MCF 10A (cell line): ENCODE measurements around the gene MEX3A. TPM values are rescaled to one million over a fixed set of nuclear protein-coding genes. Genes with fewer than 3 reads are reported as not detected.

ENCODE experiments used
- BruUV-seq: library from RNA; stranded (reverse); fragments of 400-500 nt; replicated peaks from 2 replicates; lab custom pipeline; 2021; lab: Mats Ljungman, UMichigan
- CTCF ChIA-PET: fragments of 300-600 bp; sonication (Branson Sonifier 250); formaldehyde crosslinking; extraction: SDS; loops from one replicate; lab custom pipeline; 2021; ENCODE audit warnings: antibody characterized with exemption, inconsistent platforms; lab: Yijun Ruan, JAX
- POLR2A ChIA-PET: fragments of 300-600, 350-650 bp; sonication (Branson Sonifier 250); formaldehyde crosslinking; extraction: SDS; loops from one replicate; lab custom pipeline; 2020; ENCODE audit warnings: antibody characterized with exemption, inconsistent platforms; lab: Yijun Ruan, JAX
- DNase-seq: peaks from one replicate; pipeline ENCODE4 v3.0.0-alpha.2; 2018; ENCODE audit not compliant: unreplicated experiment
- H3K27ac Mint-ChIP-seq: one replicate; pipeline ENCODE4 v1.8.0; 2022; ENCODE audit warnings: mild to moderate bottlenecking, low read depth, mixed read lengths; ENCODE audit not compliant: unreplicated experiment
- H3K27me3 Mint-ChIP-seq: one replicate; pipeline ENCODE4 v1.8.0; 2022; ENCODE audit warnings: mixed read lengths; ENCODE audit not compliant: insufficient read depth, unreplicated experiment
- H3K36me3 Mint-ChIP-seq: one replicate; pipeline ENCODE4 v1.8.0; 2022; ENCODE audit warnings: mild to moderate bottlenecking, moderate library complexity, mixed read lengths; ENCODE audit not compliant: insufficient read depth, unreplicated experiment
- H3K4me1 Mint-ChIP-seq: one replicate; pipeline ENCODE4 v1.8.0; 2022; ENCODE audit warnings: mixed read lengths; ENCODE audit not compliant: insufficient read depth, unreplicated experiment
- H3K4me3 Mint-ChIP-seq: one replicate; pipeline ENCODE4 v1.8.0; 2022; ENCODE audit warnings: mild to moderate bottlenecking, moderate library complexity, mixed read lengths; ENCODE audit not compliant: unreplicated experiment
- H3K9me3 Mint-ChIP-seq: one replicate; pipeline ENCODE4 v1.8.0; 2022; ENCODE audit warnings: mixed read lengths; ENCODE audit not compliant: unreplicated experiment
- intact Hi-C: fragments of 100-400 bp; cut with micrococcal nuclease; formaldehyde crosslinking; loops from 2 replicates; pipeline ENCODE4 v1.14.1; 2022
- total RNA-seq: library from RNA; stranded (reverse); gene quantifications from 2 replicates; pipeline ENCODE4 v1.2.3, GENCODE V29; 2022
- TF ChIP-seq, protein P1 (sequence below): fragments of 200-600 bp; IDR thresholded peaks from one replicate; pipeline ENCODE4 v1.8.0; 2022; ENCODE audit warnings: antibody characterized with exemption, mild to moderate bottlenecking; ENCODE audit not compliant: unreplicated experiment

The MEX3A gene
- total RNA-seq, 1 experiment from 2014 or later, result 0.91 TPM

DNA sequence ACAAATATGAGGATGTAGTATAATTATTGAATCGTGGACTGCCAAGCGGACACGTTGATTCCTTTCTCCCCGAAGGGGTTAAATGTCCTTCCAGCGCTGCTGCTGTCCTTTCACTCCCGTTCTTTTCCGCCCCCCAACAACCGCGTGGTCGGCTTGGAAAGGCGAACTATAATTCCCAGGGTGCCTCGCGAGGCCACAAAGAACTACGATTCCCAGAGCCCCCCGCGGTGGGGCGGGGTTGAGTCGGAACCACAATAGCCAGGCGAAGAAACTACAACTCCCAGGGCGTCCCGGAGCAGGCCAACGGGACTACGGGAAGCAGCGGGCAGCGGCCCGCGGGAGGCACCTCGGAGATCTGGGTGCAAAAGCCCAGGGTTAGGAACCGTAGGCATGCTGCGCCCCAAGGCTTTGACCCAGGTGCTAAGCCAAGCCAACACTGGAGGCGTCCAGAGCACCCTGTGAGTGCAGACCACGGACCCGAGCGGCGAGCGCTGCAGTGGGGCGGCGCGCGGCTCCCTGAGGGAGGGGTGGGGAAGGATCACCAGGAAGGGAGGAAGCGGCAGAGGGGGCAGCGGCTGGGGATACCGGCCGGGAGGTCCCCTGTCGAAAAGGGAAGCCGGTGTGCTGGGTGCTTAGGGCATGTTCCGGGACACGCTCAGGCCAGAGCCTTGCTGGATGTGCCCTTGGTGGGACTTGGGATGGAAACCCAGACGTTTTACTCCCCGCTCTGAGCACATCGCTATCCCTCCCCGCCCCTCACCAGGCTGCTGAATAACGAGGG lies 27.6 kb downstream of the MEX3A start, which contains the start of gene LAMTOR2:
Gene LAMTOR2 (plus strand): TSS at position 283 of the 781 bp plus-strand sequence. CDS start 108 bp downstream, at position 391.
- peak within 1 kb of the TSS; percentile 95 for H3K27ac Mint-ChIP-seq
- H3K27me3 Mint-ChIP-seq, result no peaks in the 10 kb centered on the region
- no peaks in the 10 kb centered on the region for H3K9me3 Mint-ChIP-seq
- ChIA-PET POLR2A (interaction anchor here (0.7 to 2.8 kb wide), 18 partner anchors 12 to 317 kb away, joined by 3 to 10 read pairs (median 3); partner anchors contain the start of genes ARHGEF2, KHDC4, MEX3A and SLC25A44), CTCF (interaction anchor here (0.9 to 3.3 kb wide), 4 partner anchors 13 to 92 kb away, joined by 3 to 11 read pairs (median 3); no protein-coding TSS in a partner anchor)
- peaks cover 30% of the 10 kb centered on the region for H3K36me3 Mint-ChIP-seq
- no TSS peak for BruUV-seq
- TF ChIP-seq, protein P1, sequence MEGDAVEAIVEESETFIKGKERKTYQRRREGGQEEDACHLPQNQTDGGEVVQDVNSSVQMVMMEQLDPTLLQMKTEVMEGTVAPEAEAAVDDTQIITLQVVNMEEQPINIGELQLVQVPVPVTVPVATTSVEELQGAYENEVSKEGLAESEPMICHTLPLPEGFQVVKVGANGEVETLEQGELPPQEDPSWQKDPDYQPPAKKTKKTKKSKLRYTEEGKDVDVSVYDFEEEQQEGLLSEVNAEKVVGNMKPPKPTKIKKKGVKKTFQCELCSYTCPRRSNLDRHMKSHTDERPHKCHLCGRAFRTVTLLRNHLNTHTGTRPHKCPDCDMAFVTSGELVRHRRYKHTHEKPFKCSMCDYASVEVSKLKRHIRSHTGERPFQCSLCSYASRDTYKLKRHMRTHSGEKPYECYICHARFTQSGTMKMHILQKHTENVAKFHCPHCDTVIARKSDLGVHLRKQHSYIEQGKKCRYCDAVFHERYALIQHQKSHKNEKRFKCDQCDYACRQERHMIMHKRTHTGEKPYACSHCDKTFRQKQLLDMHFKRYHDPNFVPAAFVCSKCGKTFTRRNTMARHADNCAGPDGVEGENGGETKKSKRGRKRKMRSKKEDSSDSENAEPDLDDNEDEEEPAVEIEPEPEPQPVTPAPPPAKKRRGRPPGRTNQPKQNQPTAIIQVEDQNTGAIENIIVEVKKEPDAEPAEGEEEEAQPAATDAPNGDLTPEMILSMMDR, result no peak
- H3K4me1 Mint-ChIP-seq, result peaks cover 33% of the 10 kb centered on the region
- H3K4me3 Mint-ChIP-seq, result peak within 1 kb of the TSS; percentile 99
- DNase-seq, result peak; percentile 100
- intact Hi-C loops, result loop anchor here (2.0 to 10.0 kb wide), 4 partner anchors 34 to 400 kb away; partner anchors contain the start of gene SSR2

DNA sequence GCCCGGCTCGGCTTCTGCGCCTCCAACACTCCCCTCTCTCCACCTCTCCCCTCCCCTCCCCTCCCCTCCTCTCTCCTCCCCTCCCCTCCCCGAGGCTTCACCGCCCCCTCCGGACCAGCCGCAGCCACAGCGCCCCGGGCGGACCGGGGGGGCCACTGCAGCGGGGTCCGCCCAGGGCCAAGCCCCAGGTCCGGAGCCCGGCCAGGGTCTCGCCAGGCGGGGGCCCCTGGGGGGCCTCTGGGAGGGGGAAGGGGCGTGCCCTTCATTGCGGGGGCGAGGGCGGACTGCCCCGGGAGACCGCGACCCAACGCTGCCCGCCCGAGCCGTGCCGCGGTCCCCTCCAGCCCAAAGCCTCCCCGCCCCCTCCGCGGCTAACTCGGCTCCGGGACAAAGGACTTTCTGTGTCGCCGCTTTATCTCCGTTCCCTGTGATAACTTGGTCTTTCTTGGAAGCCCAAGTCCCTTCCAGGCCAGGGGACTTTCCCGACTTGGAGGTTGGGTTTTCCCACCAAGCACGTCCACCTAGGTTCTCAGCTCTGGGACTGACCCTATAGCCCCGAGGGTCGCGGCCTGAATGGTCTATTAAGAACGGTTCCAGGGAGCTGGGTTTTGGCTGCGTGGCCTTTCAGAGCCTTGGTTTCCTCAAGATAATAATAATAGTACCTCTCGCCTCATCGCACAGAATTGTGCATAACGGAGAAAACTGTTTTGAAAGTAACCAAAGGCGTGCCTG lies 28.3 kb downstream of the MEX3A start, which contains the start of gene UBQLN4:
Gene UBQLN4 (minus strand): TSS at position 31 of the 732 bp plus-strand sequence. CDS start 97 bp downstream, outside the sequence.
- peak; percentile 91 for DNase-seq
- peaks cover 37% of the 10 kb centered on the region for H3K4me1 Mint-ChIP-seq
- TF ChIP-seq, protein P1, result peak; percentile 57
- TSS peak; percentile 99 for BruUV-seq
- intact Hi-C loops, result loop anchor here (2.0 to 10.0 kb wide), 4 partner anchors 33 to 399 kb away; partner anchors contain the start of gene SSR2
- H3K9me3 Mint-ChIP-seq, result no peaks in the 10 kb centered on the region
- H3K27me3 Mint-ChIP-seq, result no peaks in the 10 kb centered on the region
- H3K4me3 Mint-ChIP-seq, result peak within 1 kb of the TSS; percentile 99
- peaks cover 38% of the 10 kb centered on the region for H3K36me3 Mint-ChIP-seq
- ChIA-PET POLR2A (interaction anchor here (0.6 to 2.8 kb wide), 17 partner anchors 12 to 548 kb away, joined by 3 to 10 read pairs (median 3); partner anchors contain the start of genes ARHGEF2, GPATCH4, KHDC4 and SLC25A44), CTCF (interaction anchor here (0.7 to 3.3 kb wide), 6 partner anchors 12 to 265 kb away, joined by 3 to 11 read pairs (median 3); no protein-coding TSS in a partner anchor)
- peak within 1 kb of the TSS; percentile 95 for H3K27ac Mint-ChIP-seq

DNA sequence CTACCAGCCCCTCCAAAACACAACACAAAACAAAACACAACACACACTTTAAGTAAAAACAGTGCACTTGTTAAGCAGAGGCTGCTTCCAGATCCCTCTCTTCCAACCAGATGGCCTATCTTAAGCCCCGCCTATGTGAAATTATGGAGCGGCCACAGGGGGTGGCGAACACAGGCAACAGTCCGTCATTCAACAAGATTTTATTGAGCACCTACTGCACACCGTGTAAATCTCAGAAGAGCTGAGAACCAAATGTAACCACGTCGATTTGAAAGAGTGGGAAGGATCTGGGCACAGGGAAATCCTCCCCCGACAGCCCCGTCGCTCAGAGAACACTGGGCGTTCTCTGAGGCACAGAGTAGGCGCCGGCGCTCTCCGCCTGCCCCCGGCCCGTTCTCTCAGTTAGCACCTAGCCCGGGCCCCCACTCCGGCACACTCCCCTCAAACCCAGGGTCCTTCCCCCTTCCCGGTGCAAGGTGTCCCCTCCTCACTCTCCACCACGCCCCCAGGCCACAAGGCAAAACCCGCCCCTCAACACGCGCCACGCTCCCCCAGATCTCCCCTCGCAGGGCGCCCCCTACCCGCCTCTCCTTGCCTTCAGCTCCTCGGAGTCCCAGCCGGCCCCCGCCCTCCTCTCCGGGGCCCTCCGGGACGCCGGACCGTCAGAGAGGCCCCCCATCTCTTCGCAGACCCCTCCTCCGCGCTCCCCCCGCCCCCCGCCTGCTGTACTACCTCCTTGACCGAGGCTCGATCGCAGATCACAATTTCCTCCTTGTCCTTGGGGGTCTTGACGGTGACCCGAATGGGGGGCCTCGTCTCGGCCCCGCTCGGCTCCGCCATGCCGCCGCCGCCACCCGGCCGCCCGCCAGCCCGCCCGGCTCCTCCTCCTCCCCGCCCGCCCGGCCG lies 29.1 kb downstream of the MEX3A start:
- H3K4me3 Mint-ChIP-seq, result peak overlapping the region; percentile 99
- H3K4me1 Mint-ChIP-seq, result peaks cover 37% of the 10 kb centered on the region
- CTCF ChIA-PET, result interaction anchor here (0.5 to 3.3 kb wide), 11 partner anchors 11 to 793 kb away, joined by 3 to 11 read pairs (median 4); no protein-coding TSS in a partner anchor
- intact Hi-C loops, result loop anchor here (10.0 kb wide), 1 partner anchor 398 kb away; no protein-coding TSS in a partner anchor
- H3K27me3 Mint-ChIP-seq, result no peaks in the 10 kb centered on the region
- peak overlapping the region; percentile 95 for H3K27ac Mint-ChIP-seq
- peak; percentile 81 for DNase-seq
- BruUV-seq, result no TSS peak
- POLR2A ChIA-PET, result interaction anchor here (0.6 to 2.8 kb wide), 10 partner anchors 13 to 548 kb away, joined by 3 to 10 read pairs (median 4); partner anchors contain the start of genes CCT3, GPATCH4 and TSACC
- peaks cover 46% of the 10 kb centered on the region for H3K36me3 Mint-ChIP-seq
- TF ChIP-seq, protein P1, result peak; percentile 30
- H3K9me3 Mint-ChIP-seq, result no peaks in the 10 kb centered on the region
